GM23338 (cell line): ENCODE data around the gene SLC43A3. TPM values are rescaled to one million over a fixed set of nuclear protein-coding genes. Genes with fewer than 3 reads are reported as not detected.

ENCODE experiments used
- ATAC-seq: fragments of 200-7000 bp; cut with Tn5 transposase; 3 replicates; pipeline ENCODE4 v1.9.1; 2020
- DNase-seq: peaks from one replicate; pipeline ENCODE4 v3.0.0-alpha.2; 2015; ENCODE audit warnings: low spot score
- H2AFZ ChIP-seq: fragments of 200-600 bp; sonication (generic); 2 replicates; pipeline ENCODE4 v1.8.0; 2016; ENCODE audit warnings: antibody characterized with exemption, mild to moderate bottlenecking, moderate library complexity
- H3F3A ChIP-seq: fragments of 200-600 bp; sonication (generic); replicated peaks from 2 replicates; pipeline ENCODE4 v1.8.0; 2017; ENCODE audit warnings: antibody characterized with exemption, mixed run types, low read depth
- H3K27ac ChIP-seq: fragments of 200-600 bp; sonication (generic); 2 replicates; pipeline ENCODE4 v1.6.1; 2016; ENCODE audit warnings: low read depth
- H3K27me3 ChIP-seq: fragments of 200-600 bp; sonication (generic); 2 replicates; pipeline ENCODE4 v1.8.0; 2016; ENCODE audit warnings: mild to moderate bottlenecking, mixed run types, moderate library complexity; ENCODE audit not compliant: insufficient read depth
- H3K36me3 ChIP-seq: fragments of 200-600 bp; sonication (generic); 2 replicates; pipeline ENCODE4 v1.8.0; 2016; ENCODE audit warnings: mild to moderate bottlenecking; ENCODE audit not compliant: insufficient read depth
- H3K4me1 ChIP-seq: fragments of 200-600 bp; sonication (generic); 2 replicates; pipeline ENCODE4 v1.8.0; 2016; ENCODE audit warnings: mild to moderate bottlenecking, moderate library complexity; ENCODE audit not compliant: insufficient read depth
- H3K4me2 ChIP-seq: fragments of 200-600 bp; sonication (generic); 2 replicates; pipeline ENCODE4 v1.7.1; 2017; ENCODE audit warnings: mixed run types
- H3K4me3 ChIP-seq: fragments of 200-600 bp; sonication (generic); 2 replicates; pipeline ENCODE4 v1.6.1; 2016; ENCODE audit warnings: mixed run types
- H3K79me2 ChIP-seq: fragments of 200-600 bp; sonication (generic); replicated peaks from 2 replicates; pipeline ENCODE4 v1.8.0; 2017; ENCODE audit warnings: mild to moderate bottlenecking; ENCODE audit not compliant: insufficient read depth
- H3K9me2 ChIP-seq: fragments of 200-600 bp; sonication (generic); 2 replicates; pipeline ENCODE4 v1.8.0; 2017; ENCODE audit not compliant: insufficient read depth
- H4K20me1 ChIP-seq: fragments of 200-600 bp; sonication (generic); replicated peaks from 2 replicates; pipeline ENCODE4 v1.8.0; 2017; ENCODE audit warnings: mild to moderate bottlenecking; ENCODE audit not compliant: insufficient read depth
- H3K27ac Mint-ChIP-seq: 2 replicates; pipeline ENCODE4 v1.8.0; 2020; ENCODE audit warnings: inconsistent platforms, mild to moderate bottlenecking, moderate library complexity, mixed read lengths
- H3K27me3 Mint-ChIP-seq: 3 replicates; pipeline ENCODE4 v1.8.0; 2022; ENCODE audit warnings: low read depth, mild to moderate bottlenecking, moderate library complexity, mixed read lengths, inconsistent platforms; ENCODE audit not compliant: insufficient read depth, poor library complexity
- H3K36me3 Mint-ChIP-seq: 3 replicates; pipeline ENCODE4 v1.8.0; 2021; ENCODE audit warnings: low read depth, mild to moderate bottlenecking, inconsistent platforms, moderate library complexity, mixed read lengths
- H3K4me1 Mint-ChIP-seq: 3 replicates; pipeline ENCODE4 v1.8.0; 2020; ENCODE audit warnings: mild to moderate bottlenecking, inconsistent platforms, mixed read lengths
- H3K4me3 Mint-ChIP-seq: 3 replicates; pipeline ENCODE4 v1.8.0; 2021; ENCODE audit warnings: moderate library complexity, mild to moderate bottlenecking, inconsistent platforms, mixed read lengths
- H3K9me3 Mint-ChIP-seq: 3 replicates; pipeline ENCODE4 v1.8.0; 2020; ENCODE audit warnings: moderate library complexity, mild to moderate bottlenecking, inconsistent platforms, mixed read lengths
- EZH2 ChIP-seq: fragments of 200-600 bp; sonication (generic); IDR thresholded peaks from one replicate; pipeline ENCODE4 v1.8.0; 2017; ENCODE audit warnings: antibody characterized with exemption, mild to moderate bottlenecking, low read depth; ENCODE audit not compliant: unreplicated experiment
- EZH2phosphoT487 ChIP-seq: fragments of 200-600 bp; sonication (generic); IDR thresholded peaks from one replicate; pipeline ENCODE4 v1.8.1; 2018; ENCODE audit warnings: antibody characterized with exemption; ENCODE audit not compliant: unreplicated experiment
- NANOG ChIP-seq: IDR thresholded peaks from 2 replicates; pipeline ENCODE4 v1.6.1; 2016; ENCODE audit warnings: antibody characterized with exemption, borderline replicate concordance
- STAT1 ChIP-seq: IDR thresholded peaks from one replicate; pipeline ENCODE4 v1.6.1; 2016; ENCODE audit warnings: antibody characterized with exemption; ENCODE audit not compliant: unreplicated experiment
- ZNF114 ChIP-seq: fragments of 250-450 bp; sonication (Bioruptor Pico); IDR thresholded peaks from 2 replicates; pipeline ENCODE4 v1.5.0; 2020; ENCODE audit warnings: mild to moderate bottlenecking, moderate library complexity
- ZNF462 ChIP-seq: fragments of 250-450 bp; sonication (Bioruptor Pico); IDR thresholded peaks from 2 replicates; pipeline ENCODE4 v1.5.0; 2020; ENCODE audit warnings: mild to moderate bottlenecking, moderate library complexity
- polyA plus RNA-seq: library from polyadenylated mRNA; unstranded; fragments of >200 nt; fragmentation: Nextera tagmentation; extraction: Ambion mirVana; gene quantifications from 2 replicates; pipeline ENCODE4 v1.2.1, GENCODE V29; 2016
- total RNA-seq: library from RNA; depleted of rRNA; stranded (reverse); fragments of >200 nt; shearing (Covaris generic); gene quantifications from 2 replicates; pipeline ENCODE4 v1.2.3, GENCODE V29; 2014
- TF ChIP-seq, protein P1 (sequence below): IDR thresholded peaks from one replicate; pipeline ENCODE4 v1.6.1; 2018; ENCODE audit warnings: antibody characterized with exemption; ENCODE audit not compliant: unreplicated experiment
- TF ChIP-seq, protein P2 (sequence below), 2 experiments: fragments of 200-600 bp in 1 of 2; sonication (generic) in 1 of 2; conservative IDR thresholded peaks; 2 replicates each; pipeline versions ENCODE4 v1.5.1 to v1.6.1; 2016 to 2017; ENCODE audit warnings: antibody characterized with exemption in 2 of 2, low read depth in 2 of 2, mild to moderate bottlenecking in 2 of 2, moderate library complexity in 1 of 2

SLC43A3 gene
- total and polyA plus RNA-seq, 2 experiments from 2014 or later = 14.3 to 24.8 TPM

GRCh38 chr11:57429946-57430345, 3.0 kb upstream of the SLC43A3 start (continued):
- TF ChIP-seq STAT1 (no peak), ZNF114 (no peak)
- TF ChIP-seq, protein P1, sequence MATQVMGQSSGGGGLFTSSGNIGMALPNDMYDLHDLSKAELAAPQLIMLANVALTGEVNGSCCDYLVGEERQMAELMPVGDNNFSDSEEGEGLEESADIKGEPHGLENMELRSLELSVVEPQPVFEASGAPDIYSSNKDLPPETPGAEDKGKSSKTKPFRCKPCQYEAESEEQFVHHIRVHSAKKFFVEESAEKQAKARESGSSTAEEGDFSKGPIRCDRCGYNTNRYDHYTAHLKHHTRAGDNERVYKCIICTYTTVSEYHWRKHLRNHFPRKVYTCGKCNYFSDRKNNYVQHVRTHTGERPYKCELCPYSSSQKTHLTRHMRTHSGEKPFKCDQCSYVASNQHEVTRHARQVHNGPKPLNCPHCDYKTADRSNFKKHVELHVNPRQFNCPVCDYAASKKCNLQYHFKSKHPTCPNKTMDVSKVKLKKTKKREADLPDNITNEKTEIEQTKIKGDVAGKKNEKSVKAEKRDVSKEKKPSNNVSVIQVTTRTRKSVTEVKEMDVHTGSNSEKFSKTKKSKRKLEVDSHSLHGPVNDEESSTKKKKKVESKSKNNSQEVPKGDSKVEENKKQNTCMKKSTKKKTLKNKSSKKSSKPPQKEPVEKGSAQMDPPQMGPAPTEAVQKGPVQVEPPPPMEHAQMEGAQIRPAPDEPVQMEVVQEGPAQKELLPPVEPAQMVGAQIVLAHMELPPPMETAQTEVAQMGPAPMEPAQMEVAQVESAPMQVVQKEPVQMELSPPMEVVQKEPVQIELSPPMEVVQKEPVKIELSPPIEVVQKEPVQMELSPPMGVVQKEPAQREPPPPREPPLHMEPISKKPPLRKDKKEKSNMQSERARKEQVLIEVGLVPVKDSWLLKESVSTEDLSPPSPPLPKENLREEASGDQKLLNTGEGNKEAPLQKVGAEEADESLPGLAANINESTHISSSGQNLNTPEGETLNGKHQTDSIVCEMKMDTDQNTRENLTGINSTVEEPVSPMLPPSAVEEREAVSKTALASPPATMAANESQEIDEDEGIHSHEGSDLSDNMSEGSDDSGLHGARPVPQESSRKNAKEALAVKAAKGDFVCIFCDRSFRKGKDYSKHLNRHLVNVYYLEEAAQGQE = no peak

- H3K4me1 ChIP-seq = peaks cover 15% of the 10 kb centered on the region
- no peak overlapping the region for H3K4me2 ChIP-seq
- H3K79me2 ChIP-seq = 0 out of 2 replicates have a peak, but pooled peaks cover 5% of the 10 kb centered on the region
- H3K4me3 ChIP-seq = no peak overlapping the region
- no peaks in the 10 kb centered on the region; the same call in 1 of the 2 replicates for H3K36me3 ChIP-seq
- H4K20me1 ChIP-seq = no peaks in the 10 kb centered on the region
- no peaks in the 10 kb centered on the region for H3K9me2 ChIP-seq
- H3K27me3 Mint-ChIP-seq = peaks cover 21% of the 10 kb centered on the region
- H3K36me3 Mint-ChIP-seq = peaks cover 13% of the 10 kb centered on the region; the same call in 2 of the 3 replicates
- no peak overlapping the region for H2AFZ ChIP-seq
- no peak overlapping the region for H3K4me3 Mint-ChIP-seq
- no peak overlapping the region for H3K27ac ChIP-seq
- ATAC-seq = no peak
- H3K27me3 ChIP-seq = peaks cover 13% of the 10 kb centered on the region; the same call in 1 of the 2 replicates
- no peak for DNase-seq
- no peaks in the 10 kb centered on the region for H3K9me3 Mint-ChIP-seq
- H3F3A ChIP-seq = no peaks in the 10 kb centered on the region; the same call in 1 of the 2 replicates
- no peak overlapping the region for H3K27ac Mint-ChIP-seq
- H3K4me1 Mint-ChIP-seq = peaks cover 21% of the 10 kb centered on the region
- TF ChIP-seq, protein P2, sequence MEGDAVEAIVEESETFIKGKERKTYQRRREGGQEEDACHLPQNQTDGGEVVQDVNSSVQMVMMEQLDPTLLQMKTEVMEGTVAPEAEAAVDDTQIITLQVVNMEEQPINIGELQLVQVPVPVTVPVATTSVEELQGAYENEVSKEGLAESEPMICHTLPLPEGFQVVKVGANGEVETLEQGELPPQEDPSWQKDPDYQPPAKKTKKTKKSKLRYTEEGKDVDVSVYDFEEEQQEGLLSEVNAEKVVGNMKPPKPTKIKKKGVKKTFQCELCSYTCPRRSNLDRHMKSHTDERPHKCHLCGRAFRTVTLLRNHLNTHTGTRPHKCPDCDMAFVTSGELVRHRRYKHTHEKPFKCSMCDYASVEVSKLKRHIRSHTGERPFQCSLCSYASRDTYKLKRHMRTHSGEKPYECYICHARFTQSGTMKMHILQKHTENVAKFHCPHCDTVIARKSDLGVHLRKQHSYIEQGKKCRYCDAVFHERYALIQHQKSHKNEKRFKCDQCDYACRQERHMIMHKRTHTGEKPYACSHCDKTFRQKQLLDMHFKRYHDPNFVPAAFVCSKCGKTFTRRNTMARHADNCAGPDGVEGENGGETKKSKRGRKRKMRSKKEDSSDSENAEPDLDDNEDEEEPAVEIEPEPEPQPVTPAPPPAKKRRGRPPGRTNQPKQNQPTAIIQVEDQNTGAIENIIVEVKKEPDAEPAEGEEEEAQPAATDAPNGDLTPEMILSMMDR (conservative IDR thresholded peaks at IDR 0.05; ENCODE audit: low read depth in 2 of 2) = no peak
- TF ChIP-seq ZNF462 = no peak
- no peak for TF ChIP-seq EZH2
- TF ChIP-seq EZH2phosphoT487 = no peak
- TF ChIP-seq, protein P1 = no peak
- no peak for TF ChIP-seq NANOG
Observed at GRCh38 chr11:57428643-57429042, 1.7 kb upstream of the SLC43A3 start.
